ENCODE results near the gene SLC22A23. TPM values are rescaled to one million over a fixed set of nuclear protein-coding genes. Genes with fewer than 3 reads are reported as not detected.

Gene SLC22A23
- total RNA-seq, 1 experiment from 2014 or later: 6.8 TPM

DNA sequence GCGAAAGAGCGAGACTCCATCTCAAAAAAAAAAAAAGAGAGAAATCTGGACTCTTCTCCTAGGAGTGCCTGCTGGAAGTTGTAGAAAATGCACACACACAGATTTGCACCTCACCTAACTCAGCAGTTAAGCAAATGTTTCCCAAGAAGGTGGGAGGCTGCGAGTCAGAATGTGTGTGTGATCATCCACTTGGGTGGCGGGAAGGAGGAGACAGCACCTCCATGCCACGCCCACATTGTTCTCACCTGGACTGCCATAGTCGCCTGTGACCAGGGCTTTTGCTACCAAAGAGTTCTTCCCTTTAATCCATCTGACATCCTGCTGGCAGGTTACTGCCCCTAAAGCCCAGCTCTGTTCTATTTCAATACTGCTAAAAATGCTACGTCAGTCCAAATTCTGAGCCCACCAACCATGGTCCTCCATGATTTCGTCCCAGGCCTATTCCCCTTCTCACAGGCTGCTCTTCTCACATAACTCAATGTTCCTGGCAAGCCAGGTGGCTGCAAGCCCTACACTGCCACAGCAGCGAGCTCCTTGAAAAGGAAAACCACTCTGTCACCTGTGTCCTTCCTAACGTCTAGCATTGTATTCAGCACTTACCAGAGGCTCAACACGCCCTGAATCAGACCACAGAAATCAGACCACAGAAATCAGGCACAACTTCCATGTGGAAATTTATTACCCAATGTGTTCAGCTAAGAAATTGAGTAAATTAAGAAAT lies 120.6 kb downstream of the SLC22A23 start:
- Histone ChIP-seq H3K56ac (ENCODE audit: insufficient read length, low read depth, low read length) (no peak overlapping the region), H3K18ac (ENCODE audit: insufficient read length, low read depth, low read length) (no peak overlapping the region), H3K27ac (ENCODE audit: insufficient read length, low read depth, low read length) (no peak overlapping the region), H2BK12ac (ENCODE audit: insufficient read length, low read depth, low read length) (no peak overlapping the region), H2BK20ac (ENCODE audit: low read depth, low read length, poor library complexity, severe bottlenecking) (no peak overlapping the region), H3K9ac (ENCODE audit: extremely low read depth, insufficient read length, low read length) (no peak overlapping the region), H3K79me1 (ENCODE audit: insufficient read depth, low read depth, low read length, poor library complexity, severe bottlenecking) (no peaks in the 10 kb centered on the region), H3T11ph (ENCODE audit: low read length) (no peak overlapping the region), H3K79me2 (ENCODE audit: insufficient read depth, low read length) (peaks cover 5% of the 10 kb centered on the region; the same call in 1 of the 2 replicates), H4K91ac (ENCODE audit: insufficient read length, low read depth, low read length) (no peak overlapping the region), H3K14ac (ENCODE audit: insufficient read depth, low read length) (no peak overlapping the region), H4K8ac (replicated peaks; ENCODE audit: insufficient read length, low read depth, low read length) (no peak overlapping the region), H4K5ac (ENCODE audit: insufficient read length, low read depth, low read length) (no peak overlapping the region), H3K4me2 (ENCODE audit: insufficient read depth, insufficient read length, low read length) (no peak overlapping the region), H4K20me1 (ENCODE audit: control insufficient read depth, insufficient read depth, insufficient read length) (no peaks in the 10 kb centered on the region), H2AFZ (ENCODE audit: low read length) (no peak overlapping the region), H3K4ac (ENCODE audit: low read depth, low read length) (no peak overlapping the region), H3K27me3 (ENCODE audit: insufficient read depth, low read length) (no peaks in the 10 kb centered on the region), H2BK15ac (ENCODE audit: low read depth, low read length) (no peak overlapping the region), H2AK5ac (ENCODE audit: insufficient read length, low read length) (no peak overlapping the region), H2BK5ac (ENCODE audit: insufficient read length, low read length) (no peak overlapping the region), H3K23ac (ENCODE audit: insufficient read length, low read depth, low read length) (no peak overlapping the region), H2BK120ac (ENCODE audit: low read depth, low read length, poor library complexity, severe bottlenecking) (no peak overlapping the region), H3K4me1 (ENCODE audit: insufficient read depth, low read length) (peaks cover 28% of the 10 kb centered on the region; the same call in 1 of the 2 replicates), H3K9me3 (ENCODE audit: control insufficient read depth, low read depth, low read length) (no peaks in the 10 kb centered on the region), H3K23me2 (ENCODE audit: insufficient read length, low read depth, low read length, poor library complexity, severe bottlenecking) (no peaks in the 10 kb centered on the region)
- no peak for DNase-seq
- TF ChIP-seq, protein P1, sequence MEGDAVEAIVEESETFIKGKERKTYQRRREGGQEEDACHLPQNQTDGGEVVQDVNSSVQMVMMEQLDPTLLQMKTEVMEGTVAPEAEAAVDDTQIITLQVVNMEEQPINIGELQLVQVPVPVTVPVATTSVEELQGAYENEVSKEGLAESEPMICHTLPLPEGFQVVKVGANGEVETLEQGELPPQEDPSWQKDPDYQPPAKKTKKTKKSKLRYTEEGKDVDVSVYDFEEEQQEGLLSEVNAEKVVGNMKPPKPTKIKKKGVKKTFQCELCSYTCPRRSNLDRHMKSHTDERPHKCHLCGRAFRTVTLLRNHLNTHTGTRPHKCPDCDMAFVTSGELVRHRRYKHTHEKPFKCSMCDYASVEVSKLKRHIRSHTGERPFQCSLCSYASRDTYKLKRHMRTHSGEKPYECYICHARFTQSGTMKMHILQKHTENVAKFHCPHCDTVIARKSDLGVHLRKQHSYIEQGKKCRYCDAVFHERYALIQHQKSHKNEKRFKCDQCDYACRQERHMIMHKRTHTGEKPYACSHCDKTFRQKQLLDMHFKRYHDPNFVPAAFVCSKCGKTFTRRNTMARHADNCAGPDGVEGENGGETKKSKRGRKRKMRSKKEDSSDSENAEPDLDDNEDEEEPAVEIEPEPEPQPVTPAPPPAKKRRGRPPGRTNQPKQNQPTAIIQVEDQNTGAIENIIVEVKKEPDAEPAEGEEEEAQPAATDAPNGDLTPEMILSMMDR (conservative IDR thresholded peaks at IDR 0.05): no peak
- Mint-ChIP-seq H3K27me3 (ENCODE audit: low read depth) (no peaks in the 10 kb centered on the region), H3K4me1 (peaks cover 66 to 80% of the 10 kb centered on the region in 2 experiments), H3K4me3 (no peak overlapping the region; a peak in 1 of 5 replicates), H3K9me3 (no peaks in the 10 kb centered on the region), H3K36me3 (ENCODE audit: insufficient read depth in 1 of 3, low read depth in 3 of 3) (peaks cover 0 to 4% (median 0%) of the 10 kb centered on the region in 3 experiments; a peak in 1 of 7 replicates), H3K27ac (peak overlapping the region in 2 of 3 experiments; percentile 38 to 84; a peak in 3 of 7 replicates)
- no CpG with 5 or more reads among the region's 11 CpGs for WGBS (ENCODE audit: extremely low coverage, insufficient read length, low lambda C conversion rate)
